Ovary (tissue), 3 donors: Measurements from ENCODE around the gene C9orf78.

Experiments used
- EP300 ChIP-seq: sonication (generic); formaldehyde crosslinking; IDR thresholded peaks from one replicate; pipeline ENCODE4 v1.6.1; 2017; ENCODE audit warnings: antibody characterized with exemption
- POLR2A ChIP-seq: fragments of 450-650 bp; IDR thresholded peaks from one replicate; pipeline ENCODE4 v1.6.1; 2017; ENCODE audit warnings: antibody characterized with exemption, mild to moderate bottlenecking, moderate library complexity
- TF ChIP-seq, protein P1 (sequence below), 3 donors: fragments of 450-650 bp in 2 of 3; fragments of 200-600 bp in 1 of 3; IDR thresholded peaks; one replicate each; pipeline versions ENCODE4 v1.5.1 to v1.8.0; 2016 to 2022; ENCODE audit warnings: antibody characterized with exemption in 3 of 3, mild to moderate bottlenecking in 1 of 3
- donor health status: DM: no; HTN: no; CAD: no.

DNA sequence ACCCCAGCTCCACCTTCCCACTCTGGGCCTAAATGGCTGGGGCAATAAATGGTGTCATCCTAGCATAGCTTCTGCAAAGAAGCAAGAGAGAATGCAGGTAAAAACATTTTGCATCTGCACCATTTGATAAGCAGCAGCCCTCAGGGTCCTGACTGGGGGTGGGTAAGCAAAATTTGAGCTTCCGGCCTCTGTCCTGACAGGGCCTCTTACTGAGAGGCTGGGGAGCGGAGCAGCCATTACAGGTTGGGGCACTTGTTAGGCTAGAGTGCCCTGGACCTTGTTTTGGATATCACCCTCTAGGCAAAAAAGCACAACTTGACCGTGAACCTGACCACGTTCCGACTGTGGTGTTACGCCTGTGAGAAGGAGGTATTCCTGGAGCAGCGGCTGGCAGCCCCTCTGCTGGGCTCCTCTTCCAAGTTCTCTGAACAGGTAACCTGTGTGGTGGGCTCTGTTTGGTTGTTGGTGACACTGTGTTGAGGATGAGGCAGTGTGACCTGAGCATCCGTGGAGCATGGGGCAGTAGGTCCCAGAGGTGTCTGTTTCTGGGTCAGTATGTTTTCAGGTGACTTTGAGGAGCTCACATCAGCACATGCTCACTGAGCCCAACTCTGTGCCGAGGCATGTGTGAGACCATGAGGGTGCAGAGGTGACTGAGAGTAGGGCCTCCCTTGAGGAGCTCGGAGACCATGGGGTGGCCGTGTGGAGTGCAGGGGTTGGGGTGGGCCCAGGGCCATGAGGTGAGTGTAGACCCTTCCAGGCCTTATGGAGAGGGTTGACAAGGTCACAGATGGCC lies 23.3 kb upstream of the C9orf78 start:
- TF ChIP-seq, protein P1, sequence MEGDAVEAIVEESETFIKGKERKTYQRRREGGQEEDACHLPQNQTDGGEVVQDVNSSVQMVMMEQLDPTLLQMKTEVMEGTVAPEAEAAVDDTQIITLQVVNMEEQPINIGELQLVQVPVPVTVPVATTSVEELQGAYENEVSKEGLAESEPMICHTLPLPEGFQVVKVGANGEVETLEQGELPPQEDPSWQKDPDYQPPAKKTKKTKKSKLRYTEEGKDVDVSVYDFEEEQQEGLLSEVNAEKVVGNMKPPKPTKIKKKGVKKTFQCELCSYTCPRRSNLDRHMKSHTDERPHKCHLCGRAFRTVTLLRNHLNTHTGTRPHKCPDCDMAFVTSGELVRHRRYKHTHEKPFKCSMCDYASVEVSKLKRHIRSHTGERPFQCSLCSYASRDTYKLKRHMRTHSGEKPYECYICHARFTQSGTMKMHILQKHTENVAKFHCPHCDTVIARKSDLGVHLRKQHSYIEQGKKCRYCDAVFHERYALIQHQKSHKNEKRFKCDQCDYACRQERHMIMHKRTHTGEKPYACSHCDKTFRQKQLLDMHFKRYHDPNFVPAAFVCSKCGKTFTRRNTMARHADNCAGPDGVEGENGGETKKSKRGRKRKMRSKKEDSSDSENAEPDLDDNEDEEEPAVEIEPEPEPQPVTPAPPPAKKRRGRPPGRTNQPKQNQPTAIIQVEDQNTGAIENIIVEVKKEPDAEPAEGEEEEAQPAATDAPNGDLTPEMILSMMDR (IDR thresholded peaks at IDR 0.05), result no peak
- TF ChIP-seq POLR2A (no peak), EP300 (no peak)
